ENCODE data around the gene WSCD1.

- no peak for TF ChIP-seq CTCF (conservative IDR thresholded peaks at IDR 0.05; ENCODE audit: low read depth, low read length)
- no peak for TF ChIP-seq RFX5 (IDR thresholded peaks at IDR 0.05; ENCODE audit: low read depth, low read length)
- TF ChIP-seq ELK1 (IDR thresholded peaks at IDR 0.05; ENCODE audit: borderline replicate concordance, low read depth, low read length) = no peak
- no peak for TF ChIP-seq POLR2A (IDR thresholded peaks at IDR 0.05; ENCODE audit: low read depth, low read length)
- no peak for TF ChIP-seq MXI1 (IDR thresholded peaks at IDR 0.05; ENCODE audit: borderline replicate concordance, low read depth, low read length)
- TF ChIP-seq SMC3 (IDR thresholded peaks at IDR 0.05; ENCODE audit: low read depth, low read length) = no peak
- no peak for TF ChIP-seq RCOR1 (IDR thresholded peaks at IDR 0.05; ENCODE audit: insufficient replicate concordance, low read length)
- no peak for TF ChIP-seq BHLHE40 (IDR thresholded peaks at IDR 0.05; ENCODE audit: low read depth, low read length)
- no peak for TF ChIP-seq NFE2L2 (IDR thresholded peaks at IDR 0.05; ENCODE audit: low read depth, low read length)
- no peak for TF ChIP-seq CEBPB (IDR thresholded peaks at IDR 0.05; ENCODE audit: low read depth, low read length)
- no peak for TF ChIP-seq FOS (IDR thresholded peaks at IDR 0.05; ENCODE audit: low read depth, low read length)
These were observed 30.8 kb downstream of the WSCD1 start for GRCh38 chr17:6100891-6101500.

All from IMR-90 (cell line).